GM21717 (cell line): ENCODE measurements around the gene UBN1.
"Not testable (repeated sequence)": the region's sequence is repeated elsewhere in the genome, so short reads cannot be mapped to it uniquely, and the experiment has no call there.

Experiments used
- ATAC-seq: cut with Tn5 transposase; IDR thresholded peaks from one replicate; pipeline ENCODE4 v1.9.1; 2021; ENCODE audit warnings: mild to moderate bottlenecking, moderate library complexity; ENCODE audit not compliant: unreplicated experiment

Gene UBN1

GRCh38 chr16:4884209-4884608 is 36.9 kb downstream of the UBN1 start:
- ATAC-seq: no peak

- ATAC-seq: no peak
Observed at GRCh38 chr16:4884972-4885874, 37.9 kb downstream of the UBN1 start.

- ATAC-seq: no peak
Observed at GRCh38 chr16:4886151-4886550, 38.9 kb downstream of the UBN1 start.

GRCh38 chr16:4888428-4889135 is 41.3 kb downstream of the UBN1 start:
- no peak for ATAC-seq

GRCh38 chr16:4890026-4890425 is 42.7 kb downstream of the UBN1 start:
- ATAC-seq: no peak

GRCh38 chr16:4890686-4891085 is 43.4 kb downstream of the UBN1 start:
- no peak for ATAC-seq

GRCh38 chr16:4891097-4891885 is 44.0 kb downstream of the UBN1 start:
- ATAC-seq: no peak

GRCh38 chr16:4891886-4892216 is 44.6 kb downstream of the UBN1 start:
- ATAC-seq: no peak

GRCh38 chr16:4892361-4893102 is 45.3 kb downstream of the UBN1 start:
- ATAC-seq: no peak

- no peak for ATAC-seq
Observed at GRCh38 chr16:4893103-4893862, 46.0 kb downstream of the UBN1 start.

GRCh38 chr16:4894276-4895150 is 47.2 kb downstream of the UBN1 start:
- no peak for ATAC-seq

GRCh38 chr16:4895366-4895765 is 48.1 kb downstream of the UBN1 start:
- no peak for ATAC-seq

- not testable (repeated sequence) for ATAC-seq
Observed at GRCh38 chr16:4896761-4897160, 49.5 kb downstream of the UBN1 start.

- ATAC-seq: no peak
Observed at GRCh38 chr16:4897328-4897727, 50.0 kb downstream of the UBN1 start.

GRCh38 chr16:4898811-4899473 is 51.7 kb downstream of the UBN1 start:
- ATAC-seq: no peak

- no peak for ATAC-seq
Observed at GRCh38 chr16:4899474-4899846, 52.2 kb downstream of the UBN1 start.

GRCh38 chr16:4900036-4900435 is 52.8 kb downstream of the UBN1 start:
- no peak for ATAC-seq

- no peak for ATAC-seq
Observed at GRCh38 chr16:4900750-4901149, 53.5 kb downstream of the UBN1 start.

- ATAC-seq: no peak
Observed at GRCh38 chr16:4902038-4902437, 54.8 kb downstream of the UBN1 start.
